H1 (cell line): ENCODE data around the gene CAMSAP3. TPM values are rescaled to one million over a fixed set of nuclear protein-coding genes. Genes with fewer than 3 reads are reported as not detected.

Experiments used
- CTCF ChIA-PET: fragments of 300-600 bp; sonication (Branson Sonifier 250); formaldehyde crosslinking; loops from one replicate; lab custom pipeline; 2021; ENCODE audit not compliant: partially characterized antibody; lab: Charles Lee
- POLR2A ChIA-PET: fragments of 300-600 bp; sonication (Branson Sonifier 250); formaldehyde crosslinking; loops from one replicate; lab custom pipeline; 2021; ENCODE audit warnings: inconsistent platforms; ENCODE audit not compliant: partially characterized antibody; lab: Charles Lee
- DNase-seq, 2 experiments: peaks; one replicate each; pipeline versions ENCODE4 v3.0.0 to v3.0.0-alpha.2; 2010 to 2022; ENCODE audit warnings: low spot score in 2 of 2, low read depth in 1 of 2, mixed read lengths in 1 of 2
- FAIRE-seq: peaks from 2 replicates; lab custom pipeline; 2011; peaks lifted over from hg19 to GRCh38; lab: Jason Lieb, UNC
- H2AFZ ChIP-seq: 2 replicates; pipeline ENCODE4 v1.8.1; 2012; ENCODE audit warnings: low read length, inconsistent platforms
- H2AK5ac ChIP-seq: 2 replicates; pipeline ENCODE4 v1.6.1; 2013; ENCODE audit warnings: low read depth, low read length
- H2BK120ac ChIP-seq: replicated peaks from 2 replicates; pipeline ENCODE3; 2013; ENCODE audit warnings: low read depth, low read length, inconsistent platforms
- H2BK12ac ChIP-seq: 2 replicates; pipeline ENCODE4 v1.6.1; 2013; ENCODE audit warnings: low read depth, low read length
- H2BK15ac ChIP-seq: 2 replicates; pipeline ENCODE4 v1.6.1; 2013; ENCODE audit warnings: low read length
- H2BK20ac ChIP-seq: 2 replicates; pipeline ENCODE4 v1.6.1; 2013; ENCODE audit warnings: low read length
- H2BK5ac ChIP-seq: 2 replicates; pipeline ENCODE4 v1.6.1; 2013; ENCODE audit warnings: low read depth, low read length
- H3K14ac ChIP-seq: 2 replicates; pipeline ENCODE4 v1.6.1; 2013; ENCODE audit warnings: inconsistent platforms; ENCODE audit not compliant: insufficient read length
- H3K18ac ChIP-seq: 2 replicates; pipeline ENCODE4 v1.6.1; 2013; ENCODE audit warnings: low read length; ENCODE audit errors: extremely low read depth
- H3K23ac ChIP-seq: 2 replicates; pipeline ENCODE4 v1.6.1; 2013; ENCODE audit warnings: inconsistent platforms; ENCODE audit not compliant: insufficient read length
- H3K23me2 ChIP-seq: 2 replicates; pipeline ENCODE4 v1.6.1; 2013; ENCODE audit warnings: low read depth, low read length
- H3K27ac ChIP-seq: 2 replicates; pipeline ENCODE4 v1.6.1; 2011; ENCODE audit warnings: low read depth, low read length, inconsistent platforms
- H3K27me3 ChIP-seq, 4 experiments: replicated peaks in 1 of 4; 1 replicate in 1 of 4; 2 replicates in 3 of 4; pipeline versions ENCODE4 v1.6.1 to v1.8.1; 2011 to 2013; ENCODE audit warnings: low read length in 3 of 4, mild to moderate bottlenecking in 3 of 4, inconsistent platforms in 2 of 4, mixed read lengths in 2 of 4, moderate library complexity in 1 of 4; ENCODE audit not compliant: control insufficient read depth in 3 of 4, insufficient read depth in 3 of 4; ENCODE audit errors: extremely low read depth in 1 of 4
- H3K36me3 ChIP-seq, 4 experiments: 2 replicates each; pipeline versions ENCODE4 v1.6.1 to v1.8.1; 2011 to 2013; ENCODE audit warnings: mild to moderate bottlenecking in 4 of 4, low read length in 3 of 4, moderate library complexity in 2 of 4, control low read depth in 1 of 4, inconsistent platforms in 1 of 4; ENCODE audit not compliant: insufficient read depth in 4 of 4, control insufficient read depth in 2 of 4
- H3K4ac ChIP-seq: replicated peaks from 2 replicates; pipeline ENCODE3; 2013; ENCODE audit warnings: low read length, low read depth, mixed read lengths, inconsistent platforms; ENCODE audit not compliant: insufficient read length
- H3K4me1 ChIP-seq, 4 experiments: replicated peaks in 1 of 4; 1 replicate in 1 of 4; 2 replicates in 3 of 4; pipeline versions ENCODE4 v1.6.1 to v1.8.1; 2011 to 2013; ENCODE audit warnings: low read length in 3 of 4, inconsistent platforms in 2 of 4, mixed read lengths in 1 of 4; ENCODE audit not compliant: insufficient read depth in 4 of 4, control insufficient read depth in 3 of 4
- H3K4me2 ChIP-seq, 2 experiments: 2 replicates each; pipeline versions ENCODE4 v1.6.1 to v1.8.1; 2011 to 2013; ENCODE audit warnings: low read depth in 2 of 2, low read length in 2 of 2, control low read depth in 1 of 2, inconsistent platforms in 1 of 2, mild to moderate bottlenecking in 1 of 2; ENCODE audit not compliant: insufficient read depth in 1 of 2
- H3K4me3 ChIP-seq, 4 experiments: fragments of 200-600, 300-600 bp in 1 of 4; sonication (generic), shearing (Covaris generic), sonication (Bioruptor Twin) in 1 of 4; 2 replicates each; pipeline versions ENCODE4 v1.5.1 to v1.8.1; 2011 to 2016; ENCODE audit warnings: low read length in 4 of 4, low read depth in 3 of 4, control low read depth in 2 of 4, inconsistent platforms in 2 of 4, mild to moderate bottlenecking in 2 of 4, mixed read lengths in 1 of 4, moderate library complexity in 1 of 4; ENCODE audit not compliant: insufficient read depth in 2 of 4; ENCODE audit errors: extremely low read depth in 1 of 4
- H3K56ac ChIP-seq: replicated peaks from 2 replicates; pipeline ENCODE3; 2013; ENCODE audit warnings: low read depth, mild to moderate bottlenecking, mixed read lengths, low read length, inconsistent platforms; ENCODE audit not compliant: insufficient read length
- H3K79me1 ChIP-seq: 2 replicates; pipeline ENCODE4 v1.6.1; 2013; ENCODE audit warnings: low read depth, low read length, control low read depth
- H3K79me2 ChIP-seq, 2 experiments: 2 replicates each; pipeline versions ENCODE4 v1.6.1 to v1.8.1; 2012 to 2013; ENCODE audit warnings: low read length in 2 of 2, mild to moderate bottlenecking in 2 of 2, inconsistent platforms in 1 of 2; ENCODE audit not compliant: insufficient read depth in 2 of 2, control insufficient read depth in 1 of 2
- H3K9ac ChIP-seq, 4 experiments: replicated peaks in 1 of 4; 1 replicate in 1 of 4; 2 replicates in 3 of 4; pipeline versions ENCODE4 v1.6.1 to v1.8.1; 2011 to 2013; ENCODE audit warnings: low read depth in 3 of 4, low read length in 3 of 4, control low read depth in 2 of 4, mild to moderate bottlenecking in 2 of 4, moderate library complexity in 2 of 4, inconsistent platforms in 1 of 4; ENCODE audit errors: extremely low read depth in 1 of 4
- H3K9me3 ChIP-seq, 2 experiments: 2 replicates each; pipeline versions ENCODE4 v1.6.1 to v1.8.1; 2012 to 2013; ENCODE audit warnings: mild to moderate bottlenecking in 2 of 2, moderate library complexity in 2 of 2, control low read depth in 1 of 2, inconsistent platforms in 1 of 2, low read depth in 1 of 2, low read length in 1 of 2, mixed read lengths in 1 of 2; ENCODE audit not compliant: insufficient read depth in 2 of 2
- H4K20me1 ChIP-seq, 2 experiments: replicated peaks in 1 of 2; 2 replicates each; pipeline versions ENCODE3 to v1.8.1; 2011 to 2013; ENCODE audit warnings: inconsistent platforms in 2 of 2, low read length in 2 of 2, mild to moderate bottlenecking in 1 of 2; ENCODE audit not compliant: insufficient read depth in 2 of 2, control insufficient read depth in 1 of 2
- H4K5ac ChIP-seq: 2 replicates; pipeline ENCODE4 v1.6.1; 2013; ENCODE audit warnings: low read length, low read depth, mixed read lengths, inconsistent platforms; ENCODE audit not compliant: insufficient read length
- H4K8ac ChIP-seq: 2 replicates; pipeline ENCODE4 v1.8.0; 2013; ENCODE audit warnings: mild to moderate bottlenecking, moderate library complexity, low read length, inconsistent platforms; ENCODE audit not compliant: insufficient read depth; ENCODE audit errors: extremely low read depth
- H4K91ac ChIP-seq: replicated peaks from 2 replicates; pipeline ENCODE3; 2013; ENCODE audit warnings: low read length, mixed read lengths, inconsistent platforms; ENCODE audit not compliant: insufficient read length
- GABPA ChIP-seq: IDR thresholded peaks from 2 replicates; pipeline ENCODE4 v1.6.1; 2011; ENCODE audit warnings: mild to moderate bottlenecking, low read length, moderate library complexity, borderline replicate concordance; ENCODE audit not compliant: insufficient read depth
- KDM5A ChIP-seq: fragments of 200-600 bp; IDR thresholded peaks from 2 replicates; pipeline ENCODE4 v1.7.1; 2012; ENCODE audit warnings: mild to moderate bottlenecking, low read length, inconsistent platforms, mixed read lengths
- MAFK ChIP-seq: IDR thresholded peaks from 2 replicates; pipeline ENCODE4 v1.6.1; 2012; ENCODE audit warnings: low read depth, mild to moderate bottlenecking, improper control_type of control experiment, low read length
- MAX ChIP-seq: IDR thresholded peaks from 2 replicates; pipeline ENCODE4 v1.6.1; 2012; ENCODE audit warnings: inconsistent platforms
- SIN3A ChIP-seq, 2 experiments: IDR thresholded peaks in 1 of 2; conservative IDR thresholded peaks in 1 of 2; 2 replicates each; pipeline ENCODE4 v1.6.1; 2011 to 2012; ENCODE audit warnings: low read length in 2 of 2, improper control_type of control experiment in 1 of 2, low read depth in 1 of 2, mild to moderate bottlenecking in 1 of 2
- SIRT6 ChIP-seq: IDR thresholded peaks from one replicate; pipeline ENCODE4 v1.7.1; 2012; ENCODE audit warnings: low read length, inconsistent platforms
- SP1 ChIP-seq: IDR thresholded peaks from 2 replicates; pipeline ENCODE4 v1.6.1; 2011; ENCODE audit warnings: low read depth, low read length
- SP2 ChIP-seq: IDR thresholded peaks from 2 replicates; pipeline ENCODE4 v1.6.1; 2012; ENCODE audit warnings: mild to moderate bottlenecking, low read length, inconsistent platforms
- WGBS, 2 experiments: shearing (Covaris generic) in 1 of 2; methylation state at CpG; one replicate each; pipeline versions ENCODE4 v1.1.6 to v1.1.7; 2013 to 2015; ENCODE audit warnings: low lambda C conversion rate in 2 of 2, mixed read lengths in 2 of 2, inconsistent platforms in 1 of 2, low coverage in 1 of 2, missing lambda C conversion rate in 1 of 2; ENCODE audit not compliant: insufficient replicate concordance in 2 of 2, insufficient coverage in 1 of 2, insufficient read length in 1 of 2; ENCODE audit errors: extremely low coverage in 1 of 2, missing lambda C conversion rate in 1 of 2; 5-methylcytosine and 5-hydroxymethylcytosine counted together
- polyA plus RNA-seq, 7 experiments: library from polyadenylated mRNA; depleted of rRNA in 3 of 7; stranded (reverse) in 5 of 7; unstranded in 2 of 7; fragments of >200 nt in 5 of 7; fragments of 200-250 nt in 2 of 7; gene quantifications; 1 replicate in 5 of 7; 2 replicates in 1 of 7; 4 replicates in 1 of 7; pipeline versions ENCODE4 v1.2.1 to v1.2.3, GENCODE V29; 2011 to 2013; ENCODE audit warnings: missing spikeins in 2 of 7, mixed read lengths in 2 of 7
- total RNA-seq: library from RNA; stranded (reverse); fragmentation: NEBNext Ultra II Directional; extraction: Animal tissue kit (Norgen Biotek cat#: 25700); gene quantifications from 2 replicates; pipeline ENCODE4 v1.2.1, GENCODE V29; 2021

Gene CAMSAP3
- total and polyA plus RNA-seq, 2 of the 8 experiments (the other 6 are each of a cell fraction or from before 2014, with no cell fraction given): 11.4 to 30.4 TPM

GRCh38 chr19:7629347-7630054 lies 33.8 kb downstream of the CAMSAP3 start, which contains the start of the genes PET100 and XAB2:
PET100 (plus strand) TSS chr19:7629793; CDS start chr19:7629834, 41 bp downstream.
XAB2 (minus strand) TSS chr19:7629545; CDS start chr19:7629527, 18 bp downstream.
- H3K4me2 ChIP-seq: peak within 1 kb of the TSS; percentile 93 to 96
- peak within 1 kb of the TSS; percentile 95 for H2AK5ac ChIP-seq
- H4K8ac ChIP-seq: peak within 1 kb of the TSS; percentile 99; the same call in 1 of the 2 replicates
- no peak within 1 kb of the TSS for H2BK20ac ChIP-seq
- H3K9ac ChIP-seq: peak within 1 kb of the TSS; percentile 92 to 99 (median 94)
- H3K9me3 ChIP-seq: no peaks in the 10 kb centered on the region
- H3K27ac ChIP-seq: peak within 1 kb of the TSS; percentile 88
- peak within 1 kb of the TSS; percentile 46 for H4K91ac ChIP-seq
- H3K18ac ChIP-seq: no peak within 1 kb of the TSS
- peak within 1 kb of the TSS; percentile 31; the same call in 1 of the 2 replicates for H2AFZ ChIP-seq
- WGBS, 2 experiments: 0% methylated on average over 39 of the region's 40 CpGs; no CpG with 5 or more reads in 1 of the 2 experiments
- peaks cover 14% of the 10 kb centered on the region for H3K23me2 ChIP-seq
- H3K79me1 ChIP-seq: peaks cover 31% of the 10 kb centered on the region
- peak within 1 kb of the TSS; percentile 83 for H2BK5ac ChIP-seq
- no peak within 1 kb of the TSS for H4K5ac ChIP-seq
- peaks cover 0 to 10% (median 3%) of the 10 kb centered on the region in 4 experiments; a peak in 4 of 7 replicates for H3K4me1 ChIP-seq
- peaks cover 0 to 11% (median 6%) of the 10 kb centered on the region in 4 experiments; a peak in 4 of 8 replicates for H3K36me3 ChIP-seq
- no peak within 1 kb of the TSS for H2BK15ac ChIP-seq
- FAIRE-seq (peak; percentile 89), DNase-seq (peak; percentile 95 to 96)
- no peak within 1 kb of the TSS for H3K14ac ChIP-seq
- H2BK12ac ChIP-seq: no peak within 1 kb of the TSS
- H3K56ac ChIP-seq: peak within 1 kb of the TSS; percentile 3
- H3K27me3 ChIP-seq: no peaks in the 10 kb centered on the region; a peak in 2 of 7 replicates
- peak within 1 kb of the TSS; percentile 10 for H3K4ac ChIP-seq
- no peak within 1 kb of the TSS for H3K23ac ChIP-seq
- H3K4me3 ChIP-seq: peak within 1 kb of the TSS; percentile 94 to 100 (median 99)
- ChIA-PET CTCF (interaction anchor here (0.6 to 1.7 kb wide), 7 partner anchors 9 to 274 kb away, joined by 3 to 10 read pairs (median 4); partner anchors contain the start of gene MAP2K7), POLR2A (interaction anchor here (0.6 to 3.3 kb wide), 12 partner anchors 9 to 274 kb away, joined by 3 to 11 read pairs (median 5); no protein-coding TSS in a partner anchor)
- H3K79me2 ChIP-seq: peaks cover 10 to 46% of the 10 kb centered on the region in 2 experiments; a peak in 3 of 4 replicates
- peaks cover 6 to 18% of the 10 kb centered on the region in 2 experiments for H4K20me1 ChIP-seq
- no peak within 1 kb of the TSS for H2BK120ac ChIP-seq
- TF ChIP-seq SIRT6 (no peak), SIN3A (conservative IDR thresholded peaks at IDR 0.05 in 1 of 2, IDR thresholded peaks at IDR 0.05 in 1 of 2; ENCODE audit: low read depth in 1 of 2, low read length in 2 of 2) (peak in 1 of 2 experiments; percentile 79; a peak in 3 of 4 replicates), MAFK (no peak), GABPA (no peak; the same call in 1 of the 2 replicates), KDM5A (peak; percentile 99), SP1 (peak; percentile 99), SP2 (peak; percentile 60; the same call in 1 of the 2 replicates), MAX (no peak)
